Ovary (tissue), 9 donors: ENCODE data around the gene IKZF1. TPM values are rescaled to one million over a fixed set of nuclear protein-coding genes. Genes with fewer than 3 reads are reported as not detected.

Source experiments
- DNase-seq, 5 donors: peaks; one replicate each; pipeline ENCODE4 v3.0.0-alpha.2; 2019 to 2020
- H3K27ac ChIP-seq, 2 donors: fragments of 200-600 bp; one replicate each; pipeline versions ENCODE4 v1.5.1 to v1.8.0; 2019 to 2022
- H3K27me3 ChIP-seq: fragments of 200-600 bp; one replicate; pipeline ENCODE4 v1.8.0; 2022
- H3K36me3 ChIP-seq: fragments of 200-600 bp; sonication (generic); one replicate; pipeline ENCODE4 v1.5.1; 2019
- H3K4me1 ChIP-seq: one replicate; pipeline ENCODE4 v1.8.1; 2013; ENCODE audit warnings: mild to moderate bottlenecking, moderate library complexity; ENCODE audit not compliant: insufficient read depth
- H3K4me3 ChIP-seq: fragments of 200-600 bp; sonication (generic); one replicate; pipeline ENCODE4 v1.5.1; 2017
- H3K9me3 ChIP-seq, 2 donors: fragments of 200-600 bp in 1 of 2; sonication (generic) in 1 of 2; one replicate each; pipeline versions ENCODE4 v1.5.1 to v1.8.1; 2013 to 2019; ENCODE audit warnings: mild to moderate bottlenecking in 1 of 2, moderate library complexity in 1 of 2
- CTCF ChIP-seq, 3 donors: fragments of 450-650 bp in 2 of 3; fragments of 200-600 bp in 1 of 3; IDR thresholded peaks; one replicate each; pipeline versions ENCODE4 v1.5.1 to v1.8.0; 2016 to 2022; ENCODE audit warnings: antibody characterized with exemption in 3 of 3, mild to moderate bottlenecking in 1 of 3
- EP300 ChIP-seq: sonication (generic); formaldehyde crosslinking; IDR thresholded peaks from one replicate; pipeline ENCODE4 v1.6.1; 2017; ENCODE audit warnings: antibody characterized with exemption
- POLR2A ChIP-seq: fragments of 450-650 bp; IDR thresholded peaks from one replicate; pipeline ENCODE4 v1.6.1; 2017; ENCODE audit warnings: antibody characterized with exemption, mild to moderate bottlenecking, moderate library complexity
- WGBS, 3 donors: extraction: QIAGEN DNeasy Blood & Tissue Kit in 1 of 3; methylation state at CpG; one replicate each; pipeline versions ENCODE4 v1.1.5 to v1.1.7; 2013 to 2017; 5-methylcytosine and 5-hydroxymethylcytosine counted together
- intact Hi-C, 4 donors: fragments of 100-400 bp; cut with DNase I; formaldehyde crosslinking; loops; one replicate each; pipeline versions ENCODE4 v1.11.0 to v1.15.1; 2022 to 2023
- polyA plus RNA-seq, 2 donors: library from polyadenylated mRNA; stranded (reverse); fragments of 200-250 nt in 1 of 2; fragments of 350-450 nt in 1 of 2; fragmentation: Illumina TruSeq in 1 of 2; extraction: RNeasy Lipid Tissue Mini Kit (QIAGEN cat#74804) in 1 of 2; gene quantifications; one replicate each; pipeline ENCODE4 v1.2.3, GENCODE V29; 2013 to 2014
- total RNA-seq, 7 donors: library from RNA; depleted of rRNA in 2 of 7; stranded (reverse); fragments of >200 nt in 2 of 7; fragmentation: NEBNext Ultra II Directional in 3 of 7; extraction: Animal tissue kit (Norgen Biotek cat#: 25700) in 3 of 7; gene quantifications; one replicate each; pipeline versions ENCODE4 v1.1.0 to v1.2.4, GENCODE V29; 2016 to 2023
- donor health status: DM: no; HTN: no; CAD: no; lungs with moderate emphysema.
- donor health status: DM: no; HTN: no; CAD: no.
- donor health status: Bipolar disorder and iron deficiency.
- donor health status: DM: yes; HTN: yes; CAD: no.
- donor health status: DM: no; HTN: no; CAD: no.
- donor health status: DM: yes; HTN: yes; CAD: no.

IKZF1 gene
- total and polyA plus RNA-seq, 9 donors: 0.59 to 7.5 (median 3.3) TPM

GRCh38 chr7:50369143-50370026 lies 64.9 kb downstream of the IKZF1 start:
- 61 to 62% (median 62%) methylated on average over 8 of the region's 8 CpGs for WGBS, 3 donors
- no peak for TF ChIP-seq POLR2A
- no peak for TF ChIP-seq CTCF (IDR thresholded peaks at IDR 0.05)
- TF ChIP-seq EP300: no peak
- no peaks in the 10 kb centered on the region for H3K4me1 ChIP-seq
- no peaks in the 10 kb centered on the region for H3K36me3 ChIP-seq
- DNase-seq: no peak
- no peaks in the 10 kb centered on the region for H3K9me3 ChIP-seq
- no peak overlapping the region for H3K4me3 ChIP-seq
- no peaks in the 10 kb centered on the region for H3K27me3 ChIP-seq
- intact Hi-C loops: no loop called here
- H3K27ac ChIP-seq: no peak overlapping the region

GRCh38 chr7:50370884-50371283 lies 66.4 kb downstream of the IKZF1 start:
- TF ChIP-seq POLR2A (no peak), EP300 (no peak), CTCF (IDR thresholded peaks at IDR 0.05) (no peak)
- Histone ChIP-seq H3K4me1 (no peaks in the 10 kb centered on the region), H3K27me3 (no peaks in the 10 kb centered on the region), H3K9me3 (no peaks in the 10 kb centered on the region), H3K27ac (no peak overlapping the region), H3K36me3 (no peaks in the 10 kb centered on the region), H3K4me3 (no peak overlapping the region)
- 87 to 94% (median 94%) methylated on average over 7 of the region's 7 CpGs for WGBS, 3 donors
- intact Hi-C loops: no loop called here
- no peak for DNase-seq

GRCh38 chr7:50371551-50372021 lies 67.1 kb downstream of the IKZF1 start:
- Histone ChIP-seq H3K27ac (no peak overlapping the region), H3K4me3 (no peak overlapping the region), H3K9me3 (no peaks in the 10 kb centered on the region), H3K4me1 (no peaks in the 10 kb centered on the region), H3K36me3 (no peaks in the 10 kb centered on the region), H3K27me3 (no peaks in the 10 kb centered on the region)
- DNase-seq: no peak
- intact Hi-C loops: no loop called here
- TF ChIP-seq CTCF (IDR thresholded peaks at IDR 0.05) (no peak), POLR2A (no peak), EP300 (no peak)
- WGBS, 3 donors: 90 to 97% (median 90%) methylated on average over 5 of the region's 5 CpGs

- H3K4me1 ChIP-seq: no peaks in the 10 kb centered on the region
- TF ChIP-seq POLR2A (no peak), CTCF (IDR thresholded peaks at IDR 0.05) (no peak), EP300 (no peak)
- H3K27ac ChIP-seq: no peak overlapping the region
- no peak overlapping the region for H3K4me3 ChIP-seq
- intact Hi-C loops: no loop called here
- no peaks in the 10 kb centered on the region for H3K27me3 ChIP-seq
- no peaks in the 10 kb centered on the region for H3K9me3 ChIP-seq
- H3K36me3 ChIP-seq: no peaks in the 10 kb centered on the region
- DNase-seq: no peak
- 78 to 87% (median 87%) methylated on average over 4 of the region's 4 CpGs for WGBS, 3 donors
These were observed 68.4 kb downstream of the IKZF1 start for GRCh38 chr7:50372923-50373322.
